NCI-H524 treated with DMSO at 0.1 percent for 48 hours (cell line): ENCODE measurements around the gene FARS2.
"Not testable (repeated sequence)": the region's sequence is repeated elsewhere in the genome, so short reads cannot be mapped to it uniquely, and the experiment has no call there.

Experiments used
- DNase-seq: peaks from one replicate; lab custom pipeline; 2025; lab: John Stamatoyannopoulos, UW

The FARS2 gene

GRCh38 chr6:5698318-5698717, 437.0 kb downstream of the FARS2 start:
- DNase-seq: no peak

GRCh38 chr6:5699064-5699463, 437.8 kb downstream of the FARS2 start:
- not testable (repeated sequence) for DNase-seq

DNA sequence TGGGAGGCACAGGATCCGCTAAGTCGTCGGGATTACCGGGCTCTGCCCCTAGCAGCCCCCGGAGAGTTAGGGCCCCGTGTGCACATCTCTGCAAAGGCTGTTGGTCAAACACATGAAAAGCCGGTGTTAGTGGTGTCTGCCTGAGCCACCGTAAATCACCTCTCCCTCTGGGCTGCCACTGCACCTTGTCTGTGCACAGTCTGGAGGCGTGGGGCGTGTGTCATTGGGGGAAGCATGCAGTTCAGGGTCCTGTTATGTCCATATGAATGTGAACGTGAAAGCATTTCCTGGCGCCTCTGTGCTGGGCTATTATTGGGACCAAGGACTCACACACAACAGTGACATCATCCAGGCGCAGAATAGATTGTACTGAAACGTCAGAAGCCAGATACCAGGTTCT, 439.9 kb downstream of the FARS2 start:
- DNase-seq: no peak

DNA sequence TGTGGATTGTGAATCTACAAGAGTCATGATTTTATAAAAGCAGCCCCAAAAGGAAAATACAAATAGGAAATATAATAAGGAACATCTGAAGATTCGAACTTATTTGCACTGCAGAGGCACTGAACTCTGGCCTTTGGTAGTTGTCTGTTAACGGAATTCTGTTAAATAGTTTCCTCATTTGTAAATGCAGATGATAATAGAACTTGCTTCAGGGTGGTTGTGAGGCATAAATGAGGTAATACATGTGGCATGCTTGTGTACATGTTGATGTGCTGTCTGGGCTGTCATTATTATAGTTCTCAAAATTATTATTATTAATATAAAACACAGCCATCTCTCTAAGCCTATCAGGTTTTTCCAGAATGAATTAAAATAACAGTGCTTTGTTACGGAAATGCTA, 443.4 kb downstream of the FARS2 start:
- DNase-seq: no peak

DNA sequence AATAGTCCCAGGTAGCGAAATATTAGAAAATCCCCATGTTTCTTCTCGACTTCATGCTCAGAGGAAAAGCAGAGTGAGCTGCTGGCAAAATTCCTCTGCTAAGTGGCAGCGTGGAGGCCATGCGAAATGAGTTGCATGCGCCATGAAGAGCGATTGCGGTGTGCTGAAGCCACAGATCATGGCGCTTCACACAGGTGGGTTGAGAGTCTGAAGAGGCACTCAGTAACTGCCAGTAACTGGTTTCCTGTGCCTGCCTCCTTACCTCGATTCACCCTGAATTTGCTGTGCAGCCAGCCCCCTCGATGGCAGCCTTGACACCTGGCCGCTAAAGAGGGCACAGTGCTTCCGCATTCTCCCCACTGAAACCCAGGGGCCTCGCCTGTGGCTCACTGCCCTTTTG, 443.9 kb downstream of the FARS2 start:
- DNase-seq: no peak

- DNase-seq: no peak
Measured at GRCh38 chr6:5706124-5707033, 445.1 kb downstream of the FARS2 start.

- DNase-seq: no peak
Measured at GRCh38 chr6:5707281-5708045, 446.1 kb downstream of the FARS2 start.

GRCh38 chr6:5710516-5710915, 449.2 kb downstream of the FARS2 start:
- DNase-seq: no peak

DNA sequence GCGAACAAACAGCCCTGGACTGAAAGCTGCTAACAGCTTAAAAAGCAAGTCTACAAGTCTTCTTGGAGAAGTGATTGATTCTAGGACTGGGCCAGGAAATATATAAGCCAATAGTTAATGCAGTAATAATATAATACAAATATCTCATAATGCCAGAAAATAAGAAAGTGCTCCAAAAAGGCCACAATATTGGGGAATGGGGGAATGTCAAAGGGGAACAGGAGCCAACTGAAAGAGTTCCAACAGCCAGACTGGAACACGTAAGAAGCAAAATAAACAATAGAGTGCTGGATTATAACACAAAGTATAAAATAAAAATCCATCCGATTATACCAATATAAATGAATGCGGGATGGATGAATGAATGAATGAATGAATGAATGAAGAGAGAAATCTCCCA, 449.6 kb downstream of the FARS2 start:
- DNase-seq: no peak

- no peak for DNase-seq
Measured at GRCh38 chr6:5712349-5713215, 451.3 kb downstream of the FARS2 start.

DNA sequence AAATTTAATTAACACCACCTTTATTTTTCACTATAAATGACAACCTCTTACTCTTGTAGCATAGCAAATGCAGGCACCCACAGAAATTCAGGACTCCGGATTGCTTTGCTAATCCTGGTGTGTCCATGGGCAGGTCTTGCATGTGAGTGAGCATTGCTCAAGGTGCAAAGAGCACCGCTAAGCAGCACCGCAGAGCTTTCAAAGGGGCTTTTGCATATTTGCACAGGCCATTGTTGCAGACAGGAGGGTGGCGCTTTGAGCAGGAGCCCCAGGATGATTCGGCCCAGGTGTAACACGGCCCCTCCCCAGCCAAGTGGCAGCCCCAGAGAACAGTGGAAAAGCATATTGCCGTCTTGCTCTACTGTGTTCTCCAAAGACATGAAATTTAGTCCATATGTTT, 452.2 kb downstream of the FARS2 start:
- no peak for DNase-seq

GRCh38 chr6:5718231-5718947, 457.1 kb downstream of the FARS2 start:
- no peak for DNase-seq

- DNase-seq: no peak
Measured at GRCh38 chr6:5723841-5724691, 462.8 kb downstream of the FARS2 start.

DNA sequence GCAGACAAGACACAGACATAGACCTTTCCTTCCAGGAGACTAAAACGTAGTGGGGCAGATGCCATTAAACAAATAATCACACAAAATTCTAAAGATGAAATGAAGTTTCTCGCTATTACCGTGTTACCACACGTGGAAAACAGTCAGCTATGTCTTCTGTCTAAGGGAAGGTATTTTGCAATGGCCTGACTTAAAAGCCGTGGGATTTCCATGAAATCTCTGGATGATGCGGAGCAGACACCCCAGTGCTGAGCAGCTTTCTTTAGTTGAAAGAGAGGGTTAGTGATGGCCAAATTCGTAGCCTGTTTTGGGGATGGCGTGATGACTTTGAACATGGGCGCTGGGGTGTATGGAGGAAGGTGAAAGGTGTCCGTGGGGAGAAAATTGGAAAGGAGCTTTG, 463.6 kb downstream of the FARS2 start:
- no peak for DNase-seq

- DNase-seq: no peak
Measured at GRCh38 chr6:5726976-5727718, 465.8 kb downstream of the FARS2 start.

DNA sequence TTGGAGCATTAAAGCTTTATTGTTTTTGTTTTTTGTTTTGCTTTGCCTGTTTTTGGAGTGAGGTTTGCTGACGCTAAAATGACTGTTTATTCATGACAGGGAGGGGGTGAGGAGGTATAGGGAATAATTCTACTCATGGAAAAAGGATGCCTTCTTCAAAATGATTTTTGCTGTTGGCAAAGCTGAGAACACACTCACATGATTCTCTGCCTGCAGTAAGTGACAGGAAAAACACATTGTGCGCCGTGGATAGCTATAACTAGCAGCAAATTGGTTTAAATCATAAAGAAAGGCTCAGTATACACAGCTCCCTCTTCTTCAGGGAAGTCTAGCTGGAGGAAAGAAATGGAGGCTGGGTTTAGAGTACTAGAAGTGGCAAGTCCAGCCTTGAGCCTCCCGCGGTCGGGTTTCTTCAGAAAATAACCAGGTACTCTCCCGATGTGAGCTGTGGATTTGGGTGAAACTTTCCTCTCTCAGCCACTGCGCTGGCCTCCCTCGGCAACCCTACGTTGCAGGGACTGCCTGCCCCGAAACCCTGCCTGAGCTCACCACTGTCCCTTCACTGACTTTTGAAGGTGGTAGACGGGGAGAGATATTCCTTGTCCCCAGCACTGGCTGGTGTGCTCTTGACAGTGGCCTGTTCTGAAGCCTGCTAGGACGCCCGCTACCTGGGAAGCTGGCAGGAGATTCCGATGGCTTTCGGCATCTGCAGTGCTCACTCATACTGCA, 467.2 kb downstream of the FARS2 start:
- no peak for DNase-seq

- no peak for DNase-seq
Measured at GRCh38 chr6:5729080-5729434, 467.7 kb downstream of the FARS2 start.

- no peak for DNase-seq
Measured at GRCh38 chr6:5729813-5730517, 468.7 kb downstream of the FARS2 start.
